Liver (tissue), 9 donors: Measurements from ENCODE around the gene POLA1. TPM values are rescaled to one million over a fixed set of nuclear protein-coding genes. Genes with fewer than 3 reads are reported as not detected.

Source experiments
- DNase-seq: peaks from one replicate; pipeline ENCODE4 v3.0.0-alpha.2; 2017; ENCODE audit warnings: low spot score
- H3K27ac ChIP-seq, 2 donors: one replicate each; pipeline ENCODE4 v1.7.0; 2013; ENCODE audit warnings: inconsistent platforms in 2 of 2, low read length in 2 of 2, control low read depth in 1 of 2, low read depth in 1 of 2, mild to moderate bottlenecking in 1 of 2
- H3K27me3 ChIP-seq, 4 donors: one replicate each; pipeline versions ENCODE4 v1.6.1 to v1.7.0; 2013; ENCODE audit warnings: low read length in 3 of 4, inconsistent platforms in 1 of 4, mild to moderate bottlenecking in 1 of 4, moderate library complexity in 1 of 4; ENCODE audit not compliant: control insufficient read depth in 4 of 4, insufficient read depth in 4 of 4
- H3K36me3 ChIP-seq, 4 donors: one replicate each; pipeline versions ENCODE4 v1.6.1 to v1.7.0; 2013; ENCODE audit warnings: low read length in 3 of 4, mild to moderate bottlenecking in 3 of 4, low read depth in 1 of 4, moderate library complexity in 1 of 4; ENCODE audit not compliant: control insufficient read depth in 4 of 4, insufficient read depth in 3 of 4
- H3K4me1 ChIP-seq, 4 donors: one replicate each; pipeline versions ENCODE4 v1.6.1 to v1.7.0; 2013; ENCODE audit warnings: low read length in 3 of 4, mild to moderate bottlenecking in 3 of 4, moderate library complexity in 1 of 4; ENCODE audit not compliant: control insufficient read depth in 4 of 4, insufficient read depth in 4 of 4
- H3K4me3 ChIP-seq, 3 donors: one replicate each; pipeline versions ENCODE4 v1.6.1 to v1.7.0; 2013; ENCODE audit warnings: low read length in 3 of 3, control low read depth in 1 of 3, low read depth in 1 of 3, mild to moderate bottlenecking in 1 of 3
- H3K9ac ChIP-seq, 2 donors: one replicate each; pipeline ENCODE4 v1.7.0; 2013; ENCODE audit warnings: low read length in 2 of 2, mild to moderate bottlenecking in 2 of 2, moderate library complexity in 2 of 2, control low read depth in 1 of 2, low read depth in 1 of 2
- H3K9me3 ChIP-seq, 4 donors: one replicate each; pipeline versions ENCODE4 v1.6.1 to v1.7.0; 2013; ENCODE audit warnings: low read length in 3 of 4; ENCODE audit not compliant: control insufficient read depth in 4 of 4
- EGR1 ChIP-seq, 2 donors: IDR thresholded peaks; 2 replicates each; pipeline ENCODE4 v1.6.1; 2016 to 2018; ENCODE audit warnings: antibody characterized with exemption in 2 of 2, low read depth in 2 of 2
- FOXA1 ChIP-seq: IDR thresholded peaks from 2 replicates; pipeline ENCODE4 v1.6.1; 2016; ENCODE audit warnings: antibody characterized with exemption
- FOXA2 ChIP-seq: IDR thresholded peaks from 2 replicates; pipeline ENCODE4 v1.6.1; 2016; ENCODE audit warnings: antibody characterized with exemption
- GABPA ChIP-seq, 2 donors: IDR thresholded peaks in 1 of 2; conservative IDR thresholded peaks in 1 of 2; 2 replicates each; pipeline ENCODE4 v1.6.1; 2016; ENCODE audit warnings: antibody characterized with exemption in 2 of 2, mild to moderate bottlenecking in 1 of 2, moderate library complexity in 1 of 2
- HNF4A ChIP-seq, 2 donors: conservative IDR thresholded peaks; 2 replicates each; pipeline ENCODE4 v1.6.1; 2016; ENCODE audit warnings: antibody characterized with exemption in 2 of 2, mild to moderate bottlenecking in 2 of 2
- HNF4G ChIP-seq: IDR thresholded peaks from 2 replicates; pipeline ENCODE4 v1.6.1; 2016; ENCODE audit warnings: antibody characterized with exemption
- JUND ChIP-seq, 2 donors: IDR thresholded peaks; 2 replicates each; pipeline ENCODE4 v1.6.1; 2016; ENCODE audit warnings: antibody characterized with exemption in 2 of 2
- NR2F2 ChIP-seq: IDR thresholded peaks from 2 replicates; pipeline ENCODE4 v1.6.1; 2016; ENCODE audit warnings: antibody characterized with exemption
- RAD21 ChIP-seq, 2 donors: IDR thresholded peaks; 2 replicates each; pipeline ENCODE4 v1.6.1; 2016; ENCODE audit warnings: antibody characterized with exemption in 2 of 2, mild to moderate bottlenecking in 2 of 2
- RXRA ChIP-seq, 2 donors: IDR thresholded peaks; 2 replicates each; pipeline ENCODE4 v1.6.1; 2017 to 2018; ENCODE audit warnings: antibody characterized with exemption in 2 of 2, mild to moderate bottlenecking in 1 of 2
- SP1 ChIP-seq: IDR thresholded peaks from 2 replicates; pipeline ENCODE4 v1.6.1; 2018; ENCODE audit warnings: antibody characterized with exemption, mild to moderate bottlenecking
- TAF1 ChIP-seq: conservative IDR thresholded peaks from 2 replicates; pipeline ENCODE4 v1.6.1; 2016; ENCODE audit warnings: antibody characterized with exemption, mild to moderate bottlenecking
- YY1 ChIP-seq: IDR thresholded peaks from 2 replicates; pipeline ENCODE4 v1.6.1; 2016; ENCODE audit warnings: antibody characterized with exemption, mild to moderate bottlenecking
- WGBS: extraction: QIAGEN DNeasy Blood & Tissue Kit; methylation state at CpG from one replicate; pipeline ENCODE4 v1.1.7; 2013; 5-methylcytosine and 5-hydroxymethylcytosine counted together
- polyA plus RNA-seq, 2 donors: library from polyadenylated mRNA; stranded (reverse) in 1 of 2; unstranded in 1 of 2; fragments of 200-250 nt in 1 of 2; fragments of >200 nt in 1 of 2; fragmentation: Nextera tagmentation in 1 of 2; extraction: Ambion mirVana in 1 of 2; gene quantifications; one replicate each; pipeline versions ENCODE4 v1.2.1 to v1.2.3, GENCODE V29; 2013 to 2015
- total RNA-seq, 2 donors: library from RNA; depleted of rRNA; stranded (reverse); fragments of >200 nt; gene quantifications; one replicate each; pipeline ENCODE4 v1.2.3, GENCODE V29; 2014
- TF ChIP-seq, protein P1 (sequence below): IDR thresholded peaks from 2 replicates; pipeline ENCODE4 v1.6.1; 2016; ENCODE audit warnings: antibody characterized with exemption
- TF ChIP-seq, protein P2 (sequence below): IDR thresholded peaks from 2 replicates; pipeline ENCODE4 v1.6.1; 2016; ENCODE audit warnings: antibody characterized with exemption
- TF ChIP-seq, protein P3 (sequence below): fragments of 150-350 bp; IDR thresholded peaks from 2 replicates; pipeline ENCODE4 v1.5.1; 2017; ENCODE audit warnings: improper control_type of control experiment, low read depth, low read length; ENCODE audit not compliant: missing input control
- TF ChIP-seq, protein P4 (sequence below): IDR thresholded peaks from 2 replicates; pipeline ENCODE4 v1.6.1; 2016; ENCODE audit warnings: antibody characterized with exemption
- donor health status: healthy.
- donor health status: healthy.
- donor health status: healthy.
- donor health status: healthy.
- donor health status: healthy.

POLA1 gene
- total and polyA plus RNA-seq, 4 donors: 0.93 to 12.7 (median 4.3) TPM

DNA sequence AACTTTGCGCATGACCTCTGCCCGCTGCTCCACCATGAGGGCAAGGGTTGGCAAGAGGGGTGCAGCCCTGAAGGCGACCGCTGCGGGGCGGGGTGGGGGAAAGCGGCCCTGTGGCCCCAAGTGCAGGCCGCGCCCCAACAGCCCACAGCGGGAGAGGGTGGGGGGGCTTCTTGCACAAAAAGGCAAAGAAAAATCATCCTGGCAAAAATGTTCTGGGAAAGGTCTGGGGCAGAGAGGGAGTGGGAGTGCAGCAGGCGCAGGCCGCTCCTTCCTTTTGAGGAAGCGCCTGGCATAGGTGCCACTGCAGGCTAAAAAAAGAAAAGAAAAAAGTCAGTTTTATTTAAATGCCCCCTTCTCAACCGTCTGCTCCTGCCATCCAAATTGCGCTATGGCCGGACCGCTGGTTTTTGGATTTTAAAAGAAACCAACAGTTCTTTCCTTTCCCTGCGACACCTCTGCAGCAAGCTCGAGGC is 320.7 kb downstream of the POLA1 start:
- H3K36me3 ChIP-seq: no peaks in the 10 kb centered on the region
- TF ChIP-seq NR2F2 (no peak), TAF1 (no peak), GABPA (IDR thresholded peaks at IDR 0.05 in 1 of 2, conservative IDR thresholded peaks at IDR 0.05 in 1 of 2) (no peak), EGR1 (IDR thresholded peaks at IDR 0.05; ENCODE audit: low read depth in 2 of 2) (no peak), RAD21 (IDR thresholded peaks at IDR 0.05) (no peak)
- TF ChIP-seq, protein P1, sequence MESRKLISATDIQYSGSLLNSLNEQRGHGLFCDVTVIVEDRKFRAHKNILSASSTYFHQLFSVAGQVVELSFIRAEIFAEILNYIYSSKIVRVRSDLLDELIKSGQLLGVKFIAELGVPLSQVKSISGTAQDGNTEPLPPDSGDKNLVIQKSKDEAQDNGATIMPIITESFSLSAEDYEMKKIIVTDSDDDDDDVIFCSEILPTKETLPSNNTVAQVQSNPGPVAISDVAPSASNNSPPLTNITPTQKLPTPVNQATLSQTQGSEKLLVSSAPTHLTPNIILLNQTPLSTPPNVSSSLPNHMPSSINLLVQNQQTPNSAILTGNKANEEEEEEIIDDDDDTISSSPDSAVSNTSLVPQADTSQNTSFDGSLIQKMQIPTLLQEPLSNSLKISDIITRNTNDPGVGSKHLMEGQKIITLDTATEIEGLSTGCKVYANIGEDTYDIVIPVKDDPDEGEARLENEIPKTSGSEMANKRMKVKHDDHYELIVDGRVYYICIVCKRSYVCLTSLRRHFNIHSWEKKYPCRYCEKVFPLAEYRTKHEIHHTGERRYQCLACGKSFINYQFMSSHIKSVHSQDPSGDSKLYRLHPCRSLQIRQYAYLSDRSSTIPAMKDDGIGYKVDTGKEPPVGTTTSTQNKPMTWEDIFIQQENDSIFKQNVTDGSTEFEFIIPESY: no peak
- TF ChIP-seq, protein P2, sequence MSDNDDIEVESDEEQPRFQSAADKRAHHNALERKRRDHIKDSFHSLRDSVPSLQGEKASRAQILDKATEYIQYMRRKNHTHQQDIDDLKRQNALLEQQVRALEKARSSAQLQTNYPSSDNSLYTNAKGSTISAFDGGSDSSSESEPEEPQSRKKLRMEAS: no peak
- H3K4me3 ChIP-seq: no peak overlapping the region
- no peaks in the 10 kb centered on the region for H3K9me3 ChIP-seq
- peaks cover 4 to 21% (median 9%) of the 10 kb centered on the region in 4 donors for H3K4me1 ChIP-seq
- H3K27me3 ChIP-seq: peaks cover 0 to 10% (median 1%) of the 10 kb centered on the region in 4 donors
- 20% methylated on average over 19 of the region's 19 CpGs for WGBS
- no peak for DNase-seq
- no peak overlapping the region for H3K27ac ChIP-seq
- H3K9ac ChIP-seq: no peak overlapping the region

DNA sequence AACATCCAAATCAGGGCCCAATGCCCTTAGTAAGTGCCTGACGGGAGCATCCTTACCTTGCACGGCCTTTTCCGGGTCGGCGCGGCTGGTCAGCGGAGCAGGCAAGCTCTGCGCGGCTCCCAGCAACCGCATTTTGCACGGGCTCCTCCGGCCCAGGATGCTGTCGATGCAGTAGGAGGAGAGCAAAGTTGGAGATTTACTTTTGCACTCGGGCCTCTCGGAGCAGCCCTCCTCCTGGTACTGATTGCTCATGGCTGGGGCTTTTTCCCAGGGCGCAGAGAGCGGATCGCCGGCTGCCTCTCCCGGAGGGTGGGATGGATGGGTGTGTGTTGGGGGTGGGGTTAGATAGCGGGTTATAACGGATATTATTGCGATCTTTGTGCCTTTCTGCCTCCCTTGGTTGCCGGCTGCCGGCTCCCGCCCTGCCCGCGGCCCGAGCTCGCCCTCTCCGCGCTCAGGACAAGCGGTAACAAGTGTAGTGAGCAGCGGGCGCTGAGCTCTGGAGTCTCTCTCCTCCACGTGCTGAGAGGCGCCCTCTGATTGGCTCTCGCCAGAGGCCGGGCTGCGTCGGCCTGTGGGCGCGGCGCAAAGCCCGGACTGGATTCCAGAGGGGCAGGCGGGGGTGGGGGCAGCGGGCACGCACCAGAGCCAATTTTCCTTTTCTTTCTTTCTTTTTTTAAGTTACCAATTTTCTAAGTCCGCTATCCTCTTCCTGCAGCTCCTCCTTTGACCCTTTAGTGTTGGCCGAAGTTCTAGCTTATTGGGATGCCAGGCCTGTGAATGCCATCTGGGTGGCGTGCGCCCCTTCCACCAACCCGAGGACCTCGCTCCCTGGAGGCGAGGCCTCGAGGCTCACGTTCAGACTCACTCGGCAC is 322.0 kb downstream of the POLA1 start, which contains the start of gene ARX:
Gene ARX (minus strand): TSS at position 480 of the 875 bp plus-strand sequence. CDS start 228 bp downstream, at position 252.
- TF ChIP-seq HNF4G: no peak
- no peak for TF ChIP-seq FOXA2
- TF ChIP-seq EGR1 (IDR thresholded peaks at IDR 0.05; ENCODE audit: low read depth in 2 of 2): no peak
- no peak for TF ChIP-seq GABPA (IDR thresholded peaks at IDR 0.05 in 1 of 2, conservative IDR thresholded peaks at IDR 0.05 in 1 of 2)
- TF ChIP-seq, protein P2: no peak
- no peak for TF ChIP-seq HNF4A (conservative IDR thresholded peaks at IDR 0.05)
- H3K4me1 ChIP-seq: peaks cover 4 to 24% (median 11%) of the 10 kb centered on the region in 4 donors
- no peaks in the 10 kb centered on the region for H3K9me3 ChIP-seq
- WGBS: 7% methylated on average over 58 of the region's 58 CpGs
- no peak within 1 kb of the TSS for H3K4me3 ChIP-seq
- no peaks in the 10 kb centered on the region for H3K36me3 ChIP-seq
- DNase-seq: no peak
- H3K9ac ChIP-seq: no peak within 1 kb of the TSS
- H3K27ac ChIP-seq: no peak within 1 kb of the TSS
- H3K27me3 ChIP-seq: peaks cover 0 to 20% (median 4%) of the 10 kb centered on the region in 4 donors

DNA sequence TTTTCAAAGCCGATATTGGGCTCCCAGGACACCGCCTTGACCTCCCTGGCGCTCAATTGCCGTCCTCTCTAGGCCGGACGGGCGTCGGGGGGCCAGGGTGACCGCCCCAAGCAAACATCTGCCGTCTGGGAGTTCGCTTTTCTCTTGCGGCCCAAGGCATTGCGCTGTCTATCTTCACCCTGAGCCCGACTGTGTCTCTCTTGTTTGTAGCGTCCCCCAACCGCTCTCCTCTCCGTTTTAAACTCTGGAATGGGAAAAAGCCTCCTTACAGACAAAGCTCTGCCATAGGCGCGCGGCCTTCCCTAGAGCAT is 322.6 kb downstream of the POLA1 start:
- Histone ChIP-seq H3K27ac (no peak overlapping the region), H3K27me3 (peaks cover 0 to 20% (median 4%) of the 10 kb centered on the region in 4 donors), H3K4me1 (peaks cover 8 to 28% (median 13%) of the 10 kb centered on the region in 4 donors), H3K9me3 (no peaks in the 10 kb centered on the region), H3K4me3 (no peak overlapping the region), H3K36me3 (no peaks in the 10 kb centered on the region), H3K9ac (no peak overlapping the region)
- 20% methylated on average over 20 of the region's 20 CpGs for WGBS
- no peak for DNase-seq
- TF ChIP-seq, protein P3, sequence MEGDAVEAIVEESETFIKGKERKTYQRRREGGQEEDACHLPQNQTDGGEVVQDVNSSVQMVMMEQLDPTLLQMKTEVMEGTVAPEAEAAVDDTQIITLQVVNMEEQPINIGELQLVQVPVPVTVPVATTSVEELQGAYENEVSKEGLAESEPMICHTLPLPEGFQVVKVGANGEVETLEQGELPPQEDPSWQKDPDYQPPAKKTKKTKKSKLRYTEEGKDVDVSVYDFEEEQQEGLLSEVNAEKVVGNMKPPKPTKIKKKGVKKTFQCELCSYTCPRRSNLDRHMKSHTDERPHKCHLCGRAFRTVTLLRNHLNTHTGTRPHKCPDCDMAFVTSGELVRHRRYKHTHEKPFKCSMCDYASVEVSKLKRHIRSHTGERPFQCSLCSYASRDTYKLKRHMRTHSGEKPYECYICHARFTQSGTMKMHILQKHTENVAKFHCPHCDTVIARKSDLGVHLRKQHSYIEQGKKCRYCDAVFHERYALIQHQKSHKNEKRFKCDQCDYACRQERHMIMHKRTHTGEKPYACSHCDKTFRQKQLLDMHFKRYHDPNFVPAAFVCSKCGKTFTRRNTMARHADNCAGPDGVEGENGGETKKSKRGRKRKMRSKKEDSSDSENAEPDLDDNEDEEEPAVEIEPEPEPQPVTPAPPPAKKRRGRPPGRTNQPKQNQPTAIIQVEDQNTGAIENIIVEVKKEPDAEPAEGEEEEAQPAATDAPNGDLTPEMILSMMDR: no peak
- no peak for TF ChIP-seq FOXA2
- TF ChIP-seq RXRA (IDR thresholded peaks at IDR 0.05): no peak
- TF ChIP-seq, protein P4, sequence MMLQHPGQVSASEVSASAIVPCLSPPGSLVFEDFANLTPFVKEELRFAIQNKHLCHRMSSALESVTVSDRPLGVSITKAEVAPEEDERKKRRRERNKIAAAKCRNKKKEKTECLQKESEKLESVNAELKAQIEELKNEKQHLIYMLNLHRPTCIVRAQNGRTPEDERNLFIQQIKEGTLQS: no peak
- TF ChIP-seq YY1: no peak
- no peak for TF ChIP-seq JUND (IDR thresholded peaks at IDR 0.05)
- TF ChIP-seq TAF1: no peak
- TF ChIP-seq, protein P2: no peak
- TF ChIP-seq SP1: no peak
- no peak for TF ChIP-seq EGR1 (IDR thresholded peaks at IDR 0.05; ENCODE audit: low read depth in 2 of 2)
- TF ChIP-seq RAD21 (IDR thresholded peaks at IDR 0.05): no peak
- no peak for TF ChIP-seq NR2F2
- TF ChIP-seq FOXA1: no peak
- no peak for TF ChIP-seq HNF4G
